Measurements from ENCODE around the gene POP5. TPM values are rescaled to one million over a fixed set of nuclear protein-coding genes. Genes with fewer than 3 reads are reported as not detected.

POP5 gene
- total and polyA plus RNA-seq, 2 experiments from 2014 or later, result 38.9 to 68.4 TPM

- Histone ChIP-seq H3K27me3 (replicated peaks; ENCODE audit: insufficient read depth) (no peaks in the 10 kb centered on the region), H3K27ac (no peak overlapping the region), H3K79me2 (ENCODE audit: insufficient read depth) (peaks cover 100% of the 10 kb centered on the region), H3K9me2 (ENCODE audit: insufficient read depth) (no peaks in the 10 kb centered on the region), H3K4me1 (ENCODE audit: insufficient read depth) (peaks cover 32% of the 10 kb centered on the region), H3K9me3 (ENCODE audit: low read depth) (no peaks in the 10 kb centered on the region), H3K9ac (no peak overlapping the region), H3K36me3 (ENCODE audit: low read depth) (peaks cover 10% of the 10 kb centered on the region), H3F3A (ENCODE audit: insufficient read depth) (peaks cover 38% of the 10 kb centered on the region), H3K4me2 (ENCODE audit: unreplicated experiment) (no peak overlapping the region), H3K4me3 (no peak overlapping the region), H2AFZ (no peak overlapping the region), H4K20me1 (ENCODE audit: insufficient read depth) (peaks cover 55% of the 10 kb centered on the region)
- 89 to 95% methylated on average over 5 of the region's 5 CpGs for WGBS, 2 experiments (ENCODE audit: low coverage in 1 of 2, low lambda C conversion rate in 2 of 2, missing lambda C conversion rate in 2 of 2)
- TF ChIP-seq EZH2 (IDR thresholded peaks at IDR 0.05; ENCODE audit: insufficient read depth, poor library complexity, severe bottlenecking) (no peak), EZH2phosphoT487 (IDR thresholded peaks at IDR 0.05; ENCODE audit: insufficient read depth, low read depth) (no peak)
- in situ Hi-C loops (cut with MboI), result no loop called here
- DNase-seq, result no peak
Measured at GRCh38 chr12:120542166-120542565, 39.0 kb downstream of the POP5 start.

GRCh38 chr12:120540445-120540844 is 40.8 kb downstream of the POP5 start:
- peaks cover 100% of the 10 kb centered on the region for H3K79me2 ChIP-seq (ENCODE audit: insufficient read depth)
- 11% methylated on average over 3 of the region's 3 CpGs for WGBS, 2 experiments (ENCODE audit: low coverage in 1 of 2, low lambda C conversion rate in 2 of 2, missing lambda C conversion rate in 2 of 2)
- no peaks in the 10 kb centered on the region for H3K9me2 ChIP-seq (ENCODE audit: insufficient read depth)
- H3K4me1 ChIP-seq (ENCODE audit: insufficient read depth), result peaks cover 48% of the 10 kb centered on the region
- TF ChIP-seq EZH2phosphoT487 (IDR thresholded peaks at IDR 0.05; ENCODE audit: insufficient read depth, low read depth) (no peak), EZH2 (IDR thresholded peaks at IDR 0.05; ENCODE audit: insufficient read depth, poor library complexity, severe bottlenecking) (no peak)
- H3F3A ChIP-seq (ENCODE audit: insufficient read depth), result peaks cover 44% of the 10 kb centered on the region
- peak; percentile 46 for DNase-seq
- H3K9me3 ChIP-seq (ENCODE audit: low read depth), result no peaks in the 10 kb centered on the region
- H2AFZ ChIP-seq, result no peak overlapping the region
- no peak overlapping the region for H3K4me2 ChIP-seq (ENCODE audit: unreplicated experiment)
- no peak overlapping the region for H3K9ac ChIP-seq
- no peaks in the 10 kb centered on the region for H3K27me3 ChIP-seq (replicated peaks; ENCODE audit: insufficient read depth)
- H3K27ac ChIP-seq, result 0 out of 2 replicates have a peak overlapping the region, but pooled peaks have one; percentile 19
- H4K20me1 ChIP-seq (ENCODE audit: insufficient read depth), result peaks cover 53% of the 10 kb centered on the region
- in situ Hi-C loops (cut with MboI), result no loop called here
- no peak overlapping the region for H3K4me3 ChIP-seq
- H3K36me3 ChIP-seq (ENCODE audit: low read depth), result no peaks in the 10 kb centered on the region

DNA sequence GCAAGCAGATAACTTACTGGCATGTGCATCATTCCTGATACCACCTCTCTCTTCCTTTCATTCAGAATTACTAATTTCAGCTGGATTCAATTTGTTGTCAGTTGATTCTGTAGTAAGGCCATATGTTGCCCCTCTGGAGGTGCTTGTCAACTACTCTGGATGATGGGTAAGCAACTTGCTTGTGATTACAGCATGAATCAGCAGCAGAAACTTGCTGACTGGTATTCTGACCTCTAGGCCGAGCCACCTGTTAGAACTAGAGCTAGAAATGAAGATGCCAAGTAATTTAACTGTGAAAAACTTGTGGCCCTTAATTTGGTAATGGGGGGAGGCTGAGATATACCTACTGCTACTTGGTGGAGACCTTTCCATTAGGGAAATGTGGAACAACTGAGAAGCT is 41.9 kb downstream of the POP5 start:
- peak overlapping the region; percentile 2; the same call in 1 of the 2 replicates for H3K9ac ChIP-seq
- 43 to 44% methylated on average over 1 of the region's 1 CpG for WGBS, 2 experiments (ENCODE audit: low coverage in 1 of 2, low lambda C conversion rate in 2 of 2, missing lambda C conversion rate in 2 of 2)
- peaks cover 53% of the 10 kb centered on the region for H4K20me1 ChIP-seq (ENCODE audit: insufficient read depth)

DNA sequence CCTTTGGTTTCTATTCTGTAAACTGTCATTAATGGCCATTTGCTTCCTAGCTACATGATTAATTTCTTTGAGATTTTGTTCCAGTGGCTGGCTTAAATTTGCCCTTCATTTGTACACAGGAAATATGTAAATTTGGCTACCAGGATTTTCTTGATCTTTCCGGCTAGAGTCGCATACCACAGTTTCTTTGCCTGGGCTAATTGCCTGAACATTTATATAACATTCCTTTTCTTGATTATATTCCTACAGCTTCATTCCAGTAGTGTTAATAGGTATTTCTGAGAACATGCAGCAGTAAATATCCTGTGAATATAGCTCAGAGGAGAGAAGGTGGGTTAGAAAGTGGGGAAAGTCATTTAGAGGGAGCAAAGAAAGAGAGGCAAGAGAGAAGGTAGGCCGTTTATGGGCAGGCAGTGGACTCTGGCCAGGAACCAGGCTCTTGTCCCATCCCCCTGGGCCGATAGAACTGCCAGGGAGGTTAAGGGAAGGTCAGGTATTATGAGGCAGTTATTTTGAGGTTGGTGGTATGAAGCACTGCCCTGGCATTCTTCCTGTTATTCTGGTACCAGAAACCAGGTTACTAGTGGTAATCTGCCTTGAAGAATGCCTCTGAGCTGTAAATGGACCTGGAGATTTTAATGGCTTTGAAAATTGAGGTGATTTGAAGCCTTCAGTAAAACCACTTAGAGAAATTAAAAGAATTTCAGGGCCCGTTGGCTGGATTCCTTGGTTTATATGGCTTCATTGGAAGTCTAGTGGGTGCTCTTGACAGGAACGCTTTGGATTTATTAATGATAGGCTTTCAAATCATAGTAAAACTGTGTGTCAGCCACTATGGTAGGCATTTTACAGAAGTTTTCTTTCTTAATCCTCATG is 42.7 kb downstream of the POP5 start:
- TF ChIP-seq EZH2 (IDR thresholded peaks at IDR 0.05; ENCODE audit: insufficient read depth, poor library complexity, severe bottlenecking) (no peak), EZH2phosphoT487 (IDR thresholded peaks at IDR 0.05; ENCODE audit: insufficient read depth, low read depth) (no peak)
- in situ Hi-C loops (cut with MboI), result no loop called here
- Histone ChIP-seq H3K9ac (peak overlapping the region; percentile 35; the same call in 1 of the 2 replicates), H3K27me3 (replicated peaks; ENCODE audit: insufficient read depth) (no peaks in the 10 kb centered on the region), H3K36me3 (ENCODE audit: low read depth) (no peaks in the 10 kb centered on the region), H3K27ac (peak overlapping the region; percentile 49), H3K79me2 (ENCODE audit: insufficient read depth) (peaks cover 94% of the 10 kb centered on the region), H4K20me1 (ENCODE audit: insufficient read depth) (peaks cover 48% of the 10 kb centered on the region), H3K9me3 (ENCODE audit: low read depth) (no peaks in the 10 kb centered on the region), H3F3A (ENCODE audit: insufficient read depth) (peaks cover 44% of the 10 kb centered on the region), H2AFZ (no peak overlapping the region), H3K4me3 (peak overlapping the region; percentile 45), H3K4me2 (ENCODE audit: unreplicated experiment) (peak overlapping the region; percentile 74), H3K9me2 (ENCODE audit: insufficient read depth) (no peaks in the 10 kb centered on the region), H3K4me1 (ENCODE audit: insufficient read depth) (peaks cover 49% of the 10 kb centered on the region)
- WGBS, 2 experiments (ENCODE audit: low coverage in 1 of 2, low lambda C conversion rate in 2 of 2, missing lambda C conversion rate in 2 of 2), result 25 to 29% methylated on average over 6 of the region's 6 CpGs
- peak; percentile 72 for DNase-seq

More for the DNA sequence above, 41.9 kb downstream of the POP5 start:
- in situ Hi-C loops (cut with MboI), result no loop called here
- Histone ChIP-seq H3K4me3 (peak overlapping the region; percentile 45; the same call in 1 of the 2 replicates), H3K36me3 (ENCODE audit: low read depth) (no peaks in the 10 kb centered on the region), H3K4me2 (ENCODE audit: unreplicated experiment) (peak overlapping the region; percentile 74), H3K9me2 (ENCODE audit: insufficient read depth) (no peaks in the 10 kb centered on the region), H3F3A (ENCODE audit: insufficient read depth) (peaks cover 44% of the 10 kb centered on the region), H3K27ac (peak overlapping the region; percentile 49), H3K4me1 (ENCODE audit: insufficient read depth) (peaks cover 49% of the 10 kb centered on the region), H3K27me3 (replicated peaks; ENCODE audit: insufficient read depth) (no peaks in the 10 kb centered on the region), H3K79me2 (ENCODE audit: insufficient read depth) (peaks cover 100% of the 10 kb centered on the region), H2AFZ (no peak overlapping the region), H3K9me3 (ENCODE audit: low read depth) (no peaks in the 10 kb centered on the region)
- TF ChIP-seq EZH2 (IDR thresholded peaks at IDR 0.05; ENCODE audit: insufficient read depth, poor library complexity, severe bottlenecking), result no peak
- DNase-seq, result peak; percentile 62

All from GM23248 (cell line).